Vagina (tissue), 2 donors: ENCODE measurements around the gene CMSS1. TPM values are rescaled to one million over a fixed set of nuclear protein-coding genes. Genes with fewer than 3 reads are reported as not detected.

ENCODE experiments used
- DNase-seq, 2 donors: peaks; one replicate each; pipeline ENCODE4 v3.0.0-alpha.2; 2017; ENCODE audit errors: extremely low spot score in 2 of 2
- H3K27ac ChIP-seq: fragments of 200-600 bp; sonication (generic); one replicate; pipeline ENCODE4 v1.5.1; 2019
- H3K27me3 ChIP-seq: fragments of 200-600 bp; sonication (generic); one replicate; pipeline ENCODE4 v1.5.1; 2019
- H3K36me3 ChIP-seq, 2 donors: fragments of 200-600 bp; sonication (generic); one replicate each; pipeline ENCODE4 v1.5.1; 2017 to 2019
- H3K4me1 ChIP-seq: fragments of 200-600 bp; sonication (generic); one replicate; pipeline ENCODE4 v1.5.1; 2019
- H3K4me3 ChIP-seq, 2 donors: fragments of 200-600 bp; sonication (generic); 1 replicate in 1 of 2; 2 replicates in 1 of 2; pipeline ENCODE4 v1.5.1; 2016 to 2019
- H3K9me3 ChIP-seq: fragments of 200-600 bp; sonication (generic); one replicate; pipeline ENCODE4 v1.5.1; 2019
- POLR2A ChIP-seq, 2 donors: fragments of 450-650 bp; IDR thresholded peaks; one replicate each; pipeline ENCODE4 v1.6.1; 2017; ENCODE audit warnings: antibody characterized with exemption in 2 of 2, mild to moderate bottlenecking in 2 of 2, moderate library complexity in 2 of 2
- POLR2AphosphoS5 ChIP-seq, 2 donors: sonication (generic); formaldehyde crosslinking; IDR thresholded peaks; one replicate each; pipeline ENCODE4 v1.9.0; 2017; ENCODE audit warnings: antibody characterized with exemption in 2 of 2, mild to moderate bottlenecking in 2 of 2, low read depth in 1 of 2; ENCODE audit not compliant: insufficient read depth in 1 of 2
- intact Hi-C: fragments of 100-400 bp; cut with DNase I; formaldehyde crosslinking; loops from one replicate; pipeline ENCODE4 v1.15.1; 2023
- total RNA-seq: library from RNA; depleted of rRNA; stranded (reverse); fragments of >200 nt; gene quantifications from one replicate; pipeline ENCODE4 v1.2.3, GENCODE V29; 2016
- TF ChIP-seq, protein P1 (sequence below), 3 experiments: fragments of 450-650 bp in 2 of 3; fragments of 200-600 bp in 1 of 3; sonication (generic) in 1 of 3; IDR thresholded peaks; one replicate each; pipeline ENCODE4 v1.5.1; 2017 to 2019; ENCODE audit warnings: antibody characterized with exemption in 3 of 3, mild to moderate bottlenecking in 2 of 3, moderate library complexity in 2 of 3

Gene CMSS1
- total RNA-seq, 1 donor from 2014 or later = 21.4 TPM

DNA sequence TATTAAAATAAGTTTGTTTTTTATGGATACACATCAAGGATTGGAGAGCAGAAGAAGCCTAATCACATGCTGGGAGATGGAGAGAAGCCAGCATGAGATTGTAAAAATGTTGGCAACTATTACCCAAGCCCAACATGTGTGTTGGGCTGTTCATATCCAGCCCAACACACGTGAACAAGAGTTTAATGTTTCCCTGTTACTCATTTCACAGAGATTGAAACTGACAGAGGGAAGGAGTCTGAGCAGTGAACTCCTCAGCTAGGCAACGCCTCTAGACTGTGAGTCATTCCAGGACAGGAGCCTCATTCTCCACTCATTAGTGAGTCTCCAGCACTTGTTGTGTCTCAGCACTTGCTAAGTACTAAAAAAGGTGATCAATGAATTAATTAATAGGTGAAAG, 43.2 kb upstream of the CMSS1 start:
- TF ChIP-seq POLR2AphosphoS5 (IDR thresholded peaks at IDR 0.05; ENCODE audit: insufficient read depth in 1 of 2, low read depth in 1 of 2) (no peak), POLR2A (IDR thresholded peaks at IDR 0.05) (no peak)
- TF ChIP-seq, protein P1, sequence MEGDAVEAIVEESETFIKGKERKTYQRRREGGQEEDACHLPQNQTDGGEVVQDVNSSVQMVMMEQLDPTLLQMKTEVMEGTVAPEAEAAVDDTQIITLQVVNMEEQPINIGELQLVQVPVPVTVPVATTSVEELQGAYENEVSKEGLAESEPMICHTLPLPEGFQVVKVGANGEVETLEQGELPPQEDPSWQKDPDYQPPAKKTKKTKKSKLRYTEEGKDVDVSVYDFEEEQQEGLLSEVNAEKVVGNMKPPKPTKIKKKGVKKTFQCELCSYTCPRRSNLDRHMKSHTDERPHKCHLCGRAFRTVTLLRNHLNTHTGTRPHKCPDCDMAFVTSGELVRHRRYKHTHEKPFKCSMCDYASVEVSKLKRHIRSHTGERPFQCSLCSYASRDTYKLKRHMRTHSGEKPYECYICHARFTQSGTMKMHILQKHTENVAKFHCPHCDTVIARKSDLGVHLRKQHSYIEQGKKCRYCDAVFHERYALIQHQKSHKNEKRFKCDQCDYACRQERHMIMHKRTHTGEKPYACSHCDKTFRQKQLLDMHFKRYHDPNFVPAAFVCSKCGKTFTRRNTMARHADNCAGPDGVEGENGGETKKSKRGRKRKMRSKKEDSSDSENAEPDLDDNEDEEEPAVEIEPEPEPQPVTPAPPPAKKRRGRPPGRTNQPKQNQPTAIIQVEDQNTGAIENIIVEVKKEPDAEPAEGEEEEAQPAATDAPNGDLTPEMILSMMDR (IDR thresholded peaks at IDR 0.05) = no peak
- no peak overlapping the region for H3K27ac ChIP-seq
- no peaks in the 10 kb centered on the region for H3K36me3 ChIP-seq
- H3K9me3 ChIP-seq = no peaks in the 10 kb centered on the region
- H3K4me3 ChIP-seq = no peak overlapping the region
- H3K27me3 ChIP-seq = no peaks in the 10 kb centered on the region
- no peaks in the 10 kb centered on the region for H3K4me1 ChIP-seq
- intact Hi-C loops = no loop called here
- DNase-seq = no peak

DNA sequence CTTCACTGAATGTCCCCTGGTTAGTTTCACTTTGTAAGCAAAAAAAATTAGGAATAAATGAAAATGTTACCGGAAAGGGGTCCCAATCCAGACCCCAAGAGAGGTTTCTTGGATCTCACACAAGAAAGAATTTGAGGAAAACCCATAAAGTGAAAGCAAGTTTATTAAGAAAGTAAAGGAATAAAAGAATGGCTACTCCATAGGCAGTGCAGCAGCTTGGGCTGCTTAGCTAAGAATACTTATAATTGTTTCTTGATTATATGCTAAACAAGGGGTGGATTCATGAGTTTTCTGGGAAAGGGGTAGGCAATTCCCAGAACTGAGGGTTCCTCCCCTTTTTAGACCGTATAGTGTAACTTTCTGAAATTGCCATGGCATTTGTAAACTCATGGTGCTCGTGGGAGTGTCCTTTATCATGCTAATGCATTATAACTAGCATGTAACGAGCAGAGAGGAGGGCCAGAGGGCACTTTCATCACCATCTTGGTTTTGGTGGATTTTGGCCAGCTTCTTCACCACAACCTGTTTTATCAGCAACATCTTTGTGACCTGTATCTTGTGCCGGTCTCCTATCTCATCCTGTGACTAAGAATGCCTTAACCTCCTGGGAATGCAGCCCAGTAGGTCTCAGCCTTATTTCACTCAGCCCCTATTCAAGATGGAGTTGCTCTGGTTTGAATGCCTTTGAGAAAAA, 41.0 kb upstream of the CMSS1 start:
- no peak overlapping the region for H3K4me3 ChIP-seq
- DNase-seq = no peak
- intact Hi-C loops = no loop called here
- no peaks in the 10 kb centered on the region for H3K36me3 ChIP-seq
- H3K4me1 ChIP-seq = no peaks in the 10 kb centered on the region
- no peaks in the 10 kb centered on the region for H3K27me3 ChIP-seq
- no peaks in the 10 kb centered on the region for H3K9me3 ChIP-seq
- TF ChIP-seq POLR2AphosphoS5 (IDR thresholded peaks at IDR 0.05; ENCODE audit: insufficient read depth in 1 of 2, low read depth in 1 of 2) = no peak
- TF ChIP-seq, protein P1 (IDR thresholded peaks at IDR 0.05) = no peak
- no peak for TF ChIP-seq POLR2A (IDR thresholded peaks at IDR 0.05)
- no peak overlapping the region for H3K27ac ChIP-seq

DNA sequence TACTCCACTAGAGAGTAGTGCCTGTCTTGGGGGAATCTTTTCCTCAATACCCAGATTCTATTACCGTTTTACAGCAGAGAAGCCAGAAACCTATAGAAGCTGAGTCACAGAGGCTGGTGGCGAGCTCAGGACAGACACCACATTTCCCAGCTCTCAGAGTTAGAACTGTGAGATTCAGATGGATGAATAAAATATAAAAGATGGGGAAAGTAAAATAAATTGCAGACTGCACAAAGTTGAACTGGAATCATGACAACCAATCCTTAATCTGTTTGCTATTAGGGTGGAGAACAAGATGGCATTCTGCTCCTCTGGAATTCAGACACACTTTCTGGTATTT, 40.5 kb upstream of the CMSS1 start:
- Histone ChIP-seq H3K27ac (no peak overlapping the region), H3K4me1 (no peaks in the 10 kb centered on the region), H3K27me3 (no peaks in the 10 kb centered on the region), H3K4me3 (no peak overlapping the region), H3K36me3 (no peaks in the 10 kb centered on the region), H3K9me3 (no peaks in the 10 kb centered on the region)
- no peak for TF ChIP-seq POLR2AphosphoS5 (IDR thresholded peaks at IDR 0.05; ENCODE audit: insufficient read depth in 1 of 2, low read depth in 1 of 2)
- TF ChIP-seq POLR2A (IDR thresholded peaks at IDR 0.05) = no peak
- TF ChIP-seq, protein P1 (IDR thresholded peaks at IDR 0.05) = no peak
- intact Hi-C loops = no loop called here
- no peak for DNase-seq

DNA sequence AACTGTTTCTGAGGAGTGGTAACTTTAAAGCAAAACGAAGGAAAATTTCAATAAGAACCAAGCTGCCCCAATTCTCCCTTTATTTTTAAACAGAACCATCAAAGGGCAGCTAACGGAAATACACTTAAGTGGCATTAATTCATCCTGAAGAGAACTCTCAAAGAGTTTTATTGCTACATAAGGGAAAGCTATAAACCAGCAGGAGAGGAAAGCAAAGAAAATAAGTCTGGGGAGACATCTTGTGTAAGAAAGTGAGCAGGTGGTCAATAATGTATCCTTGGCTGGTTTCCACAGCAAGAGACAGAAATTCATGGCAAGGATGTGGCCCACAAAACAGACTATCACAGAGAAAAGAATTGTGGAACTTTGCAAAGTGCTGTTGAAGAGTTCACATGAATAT, 40.0 kb upstream of the CMSS1 start:
- no peaks in the 10 kb centered on the region for H3K4me1 ChIP-seq
- intact Hi-C loops = no loop called here
- H3K36me3 ChIP-seq = no peaks in the 10 kb centered on the region
- H3K27ac ChIP-seq = no peak overlapping the region
- no peak overlapping the region for H3K4me3 ChIP-seq
- H3K9me3 ChIP-seq = no peaks in the 10 kb centered on the region
- DNase-seq = no peak
- no peaks in the 10 kb centered on the region for H3K27me3 ChIP-seq
- TF ChIP-seq POLR2AphosphoS5 (IDR thresholded peaks at IDR 0.05; ENCODE audit: insufficient read depth in 1 of 2, low read depth in 1 of 2) (no peak), POLR2A (IDR thresholded peaks at IDR 0.05) (no peak)
- TF ChIP-seq, protein P1 (IDR thresholded peaks at IDR 0.05) = no peak

DNA sequence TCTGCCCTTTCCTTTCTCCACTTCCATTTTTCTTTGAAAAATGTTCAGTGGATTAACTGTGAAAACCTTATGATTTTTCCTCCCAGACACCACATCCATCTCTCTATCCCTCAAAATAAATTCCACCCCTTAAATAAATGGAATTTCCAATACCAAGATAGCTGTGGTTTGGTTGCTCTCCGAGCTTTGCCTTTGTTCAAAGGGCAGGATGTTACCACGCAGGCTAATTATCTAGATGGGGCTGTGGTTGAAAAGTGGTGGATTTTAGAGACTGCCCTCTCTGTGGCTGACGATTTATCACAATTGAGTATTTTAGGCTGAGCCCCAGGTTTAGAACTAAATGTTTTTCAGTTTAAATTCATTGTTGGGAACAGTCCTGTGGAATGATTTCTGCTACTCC, 36.9 kb upstream of the CMSS1 start:
- no peak for DNase-seq
- H3K4me3 ChIP-seq = no peak overlapping the region
- H3K27ac ChIP-seq = no peak overlapping the region
- no peaks in the 10 kb centered on the region for H3K4me1 ChIP-seq
- intact Hi-C loops = no loop called here
- H3K36me3 ChIP-seq = no peaks in the 10 kb centered on the region
- TF ChIP-seq POLR2A (IDR thresholded peaks at IDR 0.05) (no peak), POLR2AphosphoS5 (IDR thresholded peaks at IDR 0.05; ENCODE audit: insufficient read depth in 1 of 2, low read depth in 1 of 2) (no peak)
- TF ChIP-seq, protein P1 (IDR thresholded peaks at IDR 0.05) = no peak
- H3K27me3 ChIP-seq = no peaks in the 10 kb centered on the region
- no peaks in the 10 kb centered on the region for H3K9me3 ChIP-seq
